Gastrocnemius medialis (tissue), 4 donors: ENCODE data around the gene TSPAN1.

Source experiments
- POLR2A ChIP-seq, 2 donors: fragments of 450-650 bp; IDR thresholded peaks; one replicate each; pipeline ENCODE4 v1.6.1; 2017; ENCODE audit warnings: antibody characterized with exemption in 2 of 2, mild to moderate bottlenecking in 2 of 2, moderate library complexity in 2 of 2
- TF ChIP-seq, protein P1 (sequence below), 5 experiments: fragments of 450-650 bp in 3 of 5; fragments of 200-600 bp in 2 of 5; sonication (generic) in 2 of 5; IDR thresholded peaks in 4 of 5; conservative IDR thresholded peaks in 1 of 5; 1 replicate in 4 of 5; 2 replicates in 1 of 5; pipeline ENCODE4 v1.5.1; 2016 to 2019; ENCODE audit warnings: antibody characterized with exemption in 5 of 5, mild to moderate bottlenecking in 3 of 5, moderate library complexity in 3 of 5

DNA sequence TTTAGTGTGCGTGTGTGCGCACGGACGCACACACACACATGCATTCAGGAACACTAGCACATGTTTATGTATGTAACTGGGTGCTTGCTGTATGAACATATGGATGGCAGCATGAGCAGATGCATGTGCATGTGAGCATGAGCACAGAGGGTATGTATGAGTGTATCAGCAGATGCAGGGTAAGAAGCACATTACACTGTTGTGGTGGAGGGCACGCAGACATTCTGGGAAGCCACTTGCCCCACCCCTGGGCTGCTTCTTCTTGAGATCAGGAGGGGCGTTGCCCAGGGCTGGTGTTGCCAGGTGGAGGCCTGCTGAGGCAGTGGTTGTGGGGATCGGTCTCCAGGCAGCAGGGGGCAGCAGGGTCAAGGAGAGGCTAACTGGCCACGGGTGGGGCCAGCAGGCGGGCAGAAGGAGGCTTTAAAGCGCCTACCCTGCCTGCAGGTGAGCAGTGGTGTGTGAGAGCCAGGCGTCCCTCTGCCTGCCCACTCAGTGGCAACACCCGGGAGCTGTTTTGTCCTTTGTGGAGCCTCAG lies 5.3 kb downstream of the TSPAN1 start:
- TF ChIP-seq, protein P1, sequence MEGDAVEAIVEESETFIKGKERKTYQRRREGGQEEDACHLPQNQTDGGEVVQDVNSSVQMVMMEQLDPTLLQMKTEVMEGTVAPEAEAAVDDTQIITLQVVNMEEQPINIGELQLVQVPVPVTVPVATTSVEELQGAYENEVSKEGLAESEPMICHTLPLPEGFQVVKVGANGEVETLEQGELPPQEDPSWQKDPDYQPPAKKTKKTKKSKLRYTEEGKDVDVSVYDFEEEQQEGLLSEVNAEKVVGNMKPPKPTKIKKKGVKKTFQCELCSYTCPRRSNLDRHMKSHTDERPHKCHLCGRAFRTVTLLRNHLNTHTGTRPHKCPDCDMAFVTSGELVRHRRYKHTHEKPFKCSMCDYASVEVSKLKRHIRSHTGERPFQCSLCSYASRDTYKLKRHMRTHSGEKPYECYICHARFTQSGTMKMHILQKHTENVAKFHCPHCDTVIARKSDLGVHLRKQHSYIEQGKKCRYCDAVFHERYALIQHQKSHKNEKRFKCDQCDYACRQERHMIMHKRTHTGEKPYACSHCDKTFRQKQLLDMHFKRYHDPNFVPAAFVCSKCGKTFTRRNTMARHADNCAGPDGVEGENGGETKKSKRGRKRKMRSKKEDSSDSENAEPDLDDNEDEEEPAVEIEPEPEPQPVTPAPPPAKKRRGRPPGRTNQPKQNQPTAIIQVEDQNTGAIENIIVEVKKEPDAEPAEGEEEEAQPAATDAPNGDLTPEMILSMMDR (IDR thresholded peaks at IDR 0.05 in 4 of 5, conservative IDR thresholded peaks at IDR 0.05 in 1 of 5): no peak
- no peak for TF ChIP-seq POLR2A (IDR thresholded peaks at IDR 0.05)
